Keratinocyte (primary cell): ENCODE data around the gene VTI1A. TPM values are rescaled to one million over a fixed set of nuclear protein-coding genes. Genes with fewer than 3 reads are reported as not detected.

Source experiments
- DNase-seq: peaks from one replicate; pipeline ENCODE4 v3.0.0-alpha.2; 2011; ENCODE audit warnings: low read depth, missing footprints, low spot score
- FAIRE-seq: peaks from 2 replicates; lab custom pipeline; 2011; peaks lifted over from hg19 to GRCh38; lab: Jason Lieb, UNC
- H2AFZ ChIP-seq: 2 replicates; pipeline ENCODE4 v1.6.0; 2012; ENCODE audit warnings: low read length, control low read depth, inconsistent platforms; ENCODE audit not compliant: control insufficient read depth
- H3K27ac ChIP-seq: 2 replicates; pipeline ENCODE4 v1.5.1; 2011; ENCODE audit warnings: low read length; ENCODE audit not compliant: control insufficient read depth, insufficient read depth
- H3K27me3 ChIP-seq: 3 replicates; pipeline ENCODE4 v1.6.0; 2011; ENCODE audit warnings: low read length; ENCODE audit not compliant: control insufficient read depth, insufficient read depth; ENCODE audit errors: extremely low read depth
- H3K36me3 ChIP-seq, 2 experiments: 2 replicates in 1 of 2; 3 replicates in 1 of 2; pipeline ENCODE4 v1.5.1; 2011; ENCODE audit warnings: low read length in 2 of 2, mild to moderate bottlenecking in 1 of 2; ENCODE audit not compliant: control insufficient read depth in 2 of 2, insufficient read depth in 2 of 2; ENCODE audit errors: extremely low read depth in 1 of 2
- H3K4me1 ChIP-seq: 3 replicates; pipeline ENCODE4 v1.5.1; 2011; ENCODE audit warnings: low read length; ENCODE audit not compliant: control insufficient read depth, insufficient read depth; ENCODE audit errors: extremely low read depth
- H3K4me2 ChIP-seq: 3 replicates; pipeline ENCODE4 v1.6.0; 2011; ENCODE audit warnings: low read depth, low read length; ENCODE audit not compliant: control insufficient read depth, insufficient read depth; ENCODE audit errors: extremely low read depth
- H3K4me3 ChIP-seq, 3 experiments: fragments of 200-600 bp in 1 of 3; sonication (generic) in 1 of 3; 2 replicates in 2 of 3; 3 replicates in 1 of 3; pipeline ENCODE4 v1.5.1; 2011 to 2016; ENCODE audit warnings: low read length in 3 of 3, mild to moderate bottlenecking in 3 of 3, control low read depth in 2 of 3, inconsistent platforms in 1 of 3, low read depth in 1 of 3, mixed read lengths in 1 of 3, mixed run types in 1 of 3, moderate library complexity in 1 of 3; ENCODE audit not compliant: control insufficient read depth in 2 of 3, insufficient read depth in 2 of 3; ENCODE audit errors: extremely low read depth in 1 of 3
- H3K79me2 ChIP-seq: 2 replicates; pipeline ENCODE4 v1.6.0; 2012; ENCODE audit warnings: low read length; ENCODE audit not compliant: control insufficient read depth, insufficient read depth
- H3K9ac ChIP-seq: 3 replicates; pipeline ENCODE4 v1.6.0; 2011; ENCODE audit warnings: low read length; ENCODE audit not compliant: control insufficient read depth, insufficient read depth; ENCODE audit errors: extremely low read depth
- H3K9me1 ChIP-seq: 3 replicates; pipeline ENCODE4 v1.6.0; 2011; ENCODE audit warnings: low read length; ENCODE audit not compliant: control insufficient read depth, insufficient read depth; ENCODE audit errors: extremely low read depth
- H3K9me3 ChIP-seq: 2 replicates; pipeline ENCODE4 v1.5.1; 2012; ENCODE audit warnings: low read depth, low read length; ENCODE audit not compliant: control insufficient read depth
- H4K20me1 ChIP-seq: 3 replicates; pipeline ENCODE4 v1.6.0; 2011; ENCODE audit warnings: low read length; ENCODE audit not compliant: control insufficient read depth, insufficient read depth; ENCODE audit errors: extremely low read depth
- EZH2 ChIP-seq: IDR thresholded peaks from one replicate; pipeline ENCODE4 v1.6.1; 2012; ENCODE audit warnings: inconsistent platforms, mild to moderate bottlenecking, low read length, moderate library complexity
- dilution Hi-C: fragments of 300-500 bp; cut with MboI; formaldehyde crosslinking; loops from one replicate; pipeline ENCODE4 v1.7.0; 2020; ENCODE audit warnings: low sequenced_read_pairs; ENCODE audit not compliant: extremely low pct_ligation_motif_present
- polyA plus RNA-seq, 5 experiments: library from polyadenylated mRNA; depleted of rRNA in 3 of 5; stranded (reverse) in 3 of 5; stranded (forward) in 1 of 5; unstranded in 1 of 5; fragments of >200 nt; gene quantifications; 1 replicate in 1 of 5; 2 replicates in 3 of 5; 3 replicates in 1 of 5; pipeline versions ENCODE4 v1.2.1 to v1.2.3, GENCODE V29; 2011 to 2012; ENCODE audit warnings: missing spikeins in 2 of 5, low read depth in 1 of 5, low replicate concordance in 1 of 5
- TF ChIP-seq, protein P1 (sequence below), 3 experiments: IDR thresholded peaks in 1 of 3; conservative IDR thresholded peaks in 1 of 3; optimal IDR thresholded peaks in 1 of 3; 2 replicates in 2 of 3; 3 replicates in 1 of 3; pipeline versions ENCODE3 to v1.5.1; 2011; ENCODE audit warnings: low read length in 3 of 3, mild to moderate bottlenecking in 3 of 3, moderate library complexity in 2 of 3, control low read depth in 1 of 3, inconsistent platforms in 1 of 3; ENCODE audit not compliant: insufficient read depth in 2 of 3; ENCODE audit errors: extremely low read depth in 1 of 3

Gene VTI1A
- polyA plus RNA-seq, 1 donor (not counting 4 experiments of a cell fraction or from before 2014, with no cell fraction given): 18.5 TPM

DNA sequence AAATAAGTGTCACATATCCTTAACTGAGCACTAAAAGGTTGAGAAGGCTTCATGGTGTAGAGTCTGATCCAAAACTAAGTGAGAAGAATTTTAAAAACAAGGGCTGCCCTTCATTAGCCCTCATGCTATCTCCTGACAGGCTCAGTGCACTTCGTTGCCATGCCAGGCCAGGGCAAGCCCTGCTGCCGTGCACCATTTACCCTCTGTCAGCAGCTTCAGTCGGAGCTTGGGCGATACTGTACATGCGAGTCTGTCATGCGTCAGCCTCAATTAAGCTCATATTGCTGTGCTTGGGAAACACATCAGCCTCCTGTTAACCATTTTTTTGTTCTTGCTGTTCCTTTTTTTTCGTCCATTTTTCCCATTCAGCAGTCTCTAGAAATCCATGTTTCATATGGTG, 166.6 kb downstream of the VTI1A start:
- no peak overlapping the region for H2AFZ ChIP-seq
- no peak for FAIRE-seq
- dilution Hi-C loops: no loop called here

DNA sequence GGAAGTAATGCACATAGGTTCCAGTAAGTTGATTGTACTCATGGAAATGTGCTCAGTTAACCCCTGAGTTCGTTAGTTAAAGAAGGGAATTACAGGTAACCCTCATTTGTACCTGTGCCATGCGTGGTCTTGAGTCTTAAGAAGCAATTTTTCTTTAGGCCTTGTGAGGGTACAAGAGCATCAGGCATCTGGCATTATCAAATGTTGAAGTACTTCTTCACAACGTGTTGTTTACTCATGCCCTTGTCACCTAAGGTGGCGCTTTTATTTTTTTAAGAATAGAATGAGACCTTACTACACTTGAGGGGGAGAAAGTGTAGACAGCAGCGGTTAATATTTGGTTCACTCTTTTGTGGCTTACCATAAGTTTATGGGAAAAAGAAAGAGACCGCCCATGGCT, 167.1 kb downstream of the VTI1A start:
- FAIRE-seq: no peak
- Histone ChIP-seq H3K9me1 (no peaks in the 10 kb centered on the region), H3K4me3 (no peak overlapping the region), H3K9ac (no peak overlapping the region), H3K27ac (no peak overlapping the region), H4K20me1 (no peaks in the 10 kb centered on the region), H3K79me2 (no peaks in the 10 kb centered on the region), H3K4me1 (no peaks in the 10 kb centered on the region), H3K27me3 (no peaks in the 10 kb centered on the region), H3K36me3 (no peaks in the 10 kb centered on the region), H3K9me3 (no peaks in the 10 kb centered on the region), H2AFZ (no peak overlapping the region), H3K4me2 (no peak overlapping the region)
- dilution Hi-C loops: no loop called here
- no peak for TF ChIP-seq EZH2
- TF ChIP-seq, protein P1, sequence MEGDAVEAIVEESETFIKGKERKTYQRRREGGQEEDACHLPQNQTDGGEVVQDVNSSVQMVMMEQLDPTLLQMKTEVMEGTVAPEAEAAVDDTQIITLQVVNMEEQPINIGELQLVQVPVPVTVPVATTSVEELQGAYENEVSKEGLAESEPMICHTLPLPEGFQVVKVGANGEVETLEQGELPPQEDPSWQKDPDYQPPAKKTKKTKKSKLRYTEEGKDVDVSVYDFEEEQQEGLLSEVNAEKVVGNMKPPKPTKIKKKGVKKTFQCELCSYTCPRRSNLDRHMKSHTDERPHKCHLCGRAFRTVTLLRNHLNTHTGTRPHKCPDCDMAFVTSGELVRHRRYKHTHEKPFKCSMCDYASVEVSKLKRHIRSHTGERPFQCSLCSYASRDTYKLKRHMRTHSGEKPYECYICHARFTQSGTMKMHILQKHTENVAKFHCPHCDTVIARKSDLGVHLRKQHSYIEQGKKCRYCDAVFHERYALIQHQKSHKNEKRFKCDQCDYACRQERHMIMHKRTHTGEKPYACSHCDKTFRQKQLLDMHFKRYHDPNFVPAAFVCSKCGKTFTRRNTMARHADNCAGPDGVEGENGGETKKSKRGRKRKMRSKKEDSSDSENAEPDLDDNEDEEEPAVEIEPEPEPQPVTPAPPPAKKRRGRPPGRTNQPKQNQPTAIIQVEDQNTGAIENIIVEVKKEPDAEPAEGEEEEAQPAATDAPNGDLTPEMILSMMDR (optimal IDR thresholded peaks at IDR 0.05 in 1 of 3, IDR thresholded peaks at IDR 0.05 in 1 of 3, conservative IDR thresholded peaks at IDR 0.05 in 1 of 3; ENCODE audit: extremely low read depth in 1 of 3, insufficient read depth in 2 of 3, low read length in 3 of 3): no peak
- DNase-seq: no peak

More for the DNA sequence above, 166.6 kb downstream of the VTI1A start:
- H3K27me3 ChIP-seq: no peaks in the 10 kb centered on the region
- H3K9me3 ChIP-seq: no peaks in the 10 kb centered on the region
- H3K9me1 ChIP-seq: no peaks in the 10 kb centered on the region
- no peak overlapping the region for H3K9ac ChIP-seq
- no peaks in the 10 kb centered on the region for H4K20me1 ChIP-seq
- no peaks in the 10 kb centered on the region for H3K36me3 ChIP-seq
- no peak for DNase-seq
- no peak overlapping the region for H3K4me2 ChIP-seq
- H3K4me3 ChIP-seq: no peak overlapping the region
- TF ChIP-seq EZH2: no peak
- TF ChIP-seq, protein P1 (optimal IDR thresholded peaks at IDR 0.05 in 1 of 3, IDR thresholded peaks at IDR 0.05 in 1 of 3, conservative IDR thresholded peaks at IDR 0.05 in 1 of 3; ENCODE audit: extremely low read depth in 1 of 3, insufficient read depth in 2 of 3, low read length in 3 of 3): no peak
- no peaks in the 10 kb centered on the region for H3K4me1 ChIP-seq
- H3K27ac ChIP-seq: no peak overlapping the region
- H3K79me2 ChIP-seq: no peaks in the 10 kb centered on the region
